ENCODE results near the gene COX15.

- TF ChIP-seq CTCF (conservative IDR thresholded peaks at IDR 0.05) (no peak), EZH2 (IDR thresholded peaks at IDR 0.05; ENCODE audit: low read depth) (no peak)
These were observed 11.9 kb upstream of the COX15 start for GRCh38 chr10:99743841-99744240.
